ENCODE data around the gene TRIM15. TPM values are rescaled to one million over a fixed set of nuclear protein-coding genes. Genes with fewer than 3 reads are reported as not detected.

TRIM15 gene
- total and polyA plus RNA-seq, 2 of the 4 experiments (the other 2 are of a cell fraction) = not detected

- no peak for TF ChIP-seq NFE2L2 (IDR thresholded peaks at IDR 0.05; ENCODE audit: low read depth, low read length)
- TF ChIP-seq MXI1 (IDR thresholded peaks at IDR 0.05; ENCODE audit: borderline replicate concordance, low read depth, low read length) = no peak
- no peak for TF ChIP-seq RFX5 (IDR thresholded peaks at IDR 0.05; ENCODE audit: low read depth, low read length)
- no peak for TF ChIP-seq POLR2A (IDR thresholded peaks at IDR 0.05; ENCODE audit: low read depth, low read length)
- no peak for TF ChIP-seq SMC3 (IDR thresholded peaks at IDR 0.05; ENCODE audit: low read depth, low read length)
- no peak for TF ChIP-seq MAZ (IDR thresholded peaks at IDR 0.05; ENCODE audit: borderline replicate concordance, low read depth, low read length)
- TF ChIP-seq FOS (IDR thresholded peaks at IDR 0.05; ENCODE audit: low read depth, low read length) = no peak
- TF ChIP-seq CHD1 (IDR thresholded peaks at IDR 0.05; ENCODE audit: low read depth, low read length) = no peak
- TF ChIP-seq, protein P1, sequence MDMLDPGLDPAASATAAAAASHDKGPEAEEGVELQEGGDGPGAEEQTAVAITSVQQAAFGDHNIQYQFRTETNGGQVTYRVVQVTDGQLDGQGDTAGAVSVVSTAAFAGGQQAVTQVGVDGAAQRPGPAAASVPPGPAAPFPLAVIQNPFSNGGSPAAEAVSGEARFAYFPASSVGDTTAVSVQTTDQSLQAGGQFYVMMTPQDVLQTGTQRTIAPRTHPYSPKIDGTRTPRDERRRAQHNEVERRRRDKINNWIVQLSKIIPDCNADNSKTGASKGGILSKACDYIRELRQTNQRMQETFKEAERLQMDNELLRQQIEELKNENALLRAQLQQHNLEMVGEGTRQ (IDR thresholded peaks at IDR 0.05; ENCODE audit: low read depth, low read length) = no peak
- no peak for TF ChIP-seq RCOR1 (IDR thresholded peaks at IDR 0.05; ENCODE audit: insufficient replicate concordance, low read length)
- dilution Hi-C loops (cut with HindIII; ENCODE audit: low sequenced_read_pairs, unreplicated experiment) = no loop called here
- H2AK9ac ChIP-seq (replicated peaks; ENCODE audit: low read depth, low read length, poor library complexity) = no peak overlapping the region
- H3K9ac ChIP-seq (ENCODE audit: low read depth, low read length) = no peak overlapping the region
- no CpG with 5 or more reads among the region's 1 CpG for WGBS, 2 experiments (ENCODE audit: extremely low coverage in 2 of 2, insufficient read length in 1 of 2)
- no peak overlapping the region for H2BK15ac ChIP-seq (ENCODE audit: low read depth, low read length)
- H3K23ac ChIP-seq (ENCODE audit: low read depth, low read length) = no peak overlapping the region
- no peak overlapping the region for H3K4me2 ChIP-seq (ENCODE audit: low read depth, low read length)
- peaks cover 9% of the 10 kb centered on the region for H3K27me3 ChIP-seq (ENCODE audit: control insufficient read depth, insufficient read depth, low read length)
- no TSS peak for BruUV-seq (replicated peaks)
- no peak overlapping the region for H3K27ac ChIP-seq (ENCODE audit: insufficient read depth, low read length)
- H4K8ac ChIP-seq (ENCODE audit: low read depth in 2 of 2, low read length in 2 of 2) = no peak overlapping the region
- no peak overlapping the region for H3K56ac ChIP-seq (ENCODE audit: extremely low read depth, insufficient read depth, low read length)
- DNase-seq = no peak
- no peaks in the 10 kb centered on the region for H4K20me1 ChIP-seq (ENCODE audit: insufficient read depth, low read length)
- no peak overlapping the region for H2BK120ac ChIP-seq (ENCODE audit: low read depth, low read length)
- H3K14ac ChIP-seq (replicated peaks; ENCODE audit: low read depth, low read length) = no peak overlapping the region
- no peak overlapping the region for H2AK5ac ChIP-seq (ENCODE audit: low read depth, low read length)
- no peak overlapping the region for H3K4ac ChIP-seq (ENCODE audit: low read depth, low read length)
- ChIA-PET POLR2A (ENCODE audit: unreplicated experiment) (no interaction called here), CTCF (interaction anchor here (0.7 kb wide), 2 partner anchors 25 to 1259 kb away, joined by 3 to 7 read pairs; no protein-coding TSS in a partner anchor)
- ATAC-seq (ENCODE audit: low read depth) = no peak
- H3K9me1 ChIP-seq (ENCODE audit: insufficient read depth, low read length) = no peaks in the 10 kb centered on the region
- intact Hi-C loops (cut with micrococcal nuclease) = no loop called here
- no peak overlapping the region for H4K91ac ChIP-seq (ENCODE audit: insufficient read depth, low read depth, low read length)
- no peak overlapping the region for H2AFZ ChIP-seq (replicated peaks; ENCODE audit: low read length, poor library complexity)
- no peak overlapping the region for H2BK20ac ChIP-seq (ENCODE audit: low read depth, low read length)
- H3K36me3 ChIP-seq (ENCODE audit: control insufficient read depth, insufficient read depth, low read length) = no peaks in the 10 kb centered on the region
- H3K4me1 ChIP-seq (ENCODE audit: control insufficient read depth, insufficient read depth, low read length) = no peaks in the 10 kb centered on the region
- no peak overlapping the region for H4K5ac ChIP-seq (ENCODE audit: low read depth, low read length)
- no peak overlapping the region for H3K4me3 ChIP-seq (ENCODE audit: insufficient read depth, low read depth, low read length)
- H3K18ac ChIP-seq (ENCODE audit: low read depth, low read length) = no peak overlapping the region
- H3K9me3 ChIP-seq (ENCODE audit: control insufficient read depth, insufficient read depth, low read length) = 0 out of 2 replicates have a peak, but pooled peaks cover 2% of the 10 kb centered on the region
- H3K79me1 ChIP-seq (ENCODE audit: low read depth in 1 of 2, low read length in 2 of 2) = no peaks in the 10 kb centered on the region
- in situ Hi-C loops (cut with MboI; ENCODE audit: low sequenced_read_pairs) = no loop called here
- H2BK5ac ChIP-seq (ENCODE audit: low read depth, low read length, poor library complexity, severe bottlenecking) = no peak overlapping the region
These were observed 15.5 kb downstream of the TRIM15 start for GRCh38 chr6:30178837-30179236.
